Measurements from ENCODE around the gene ATXN1. TPM values are rescaled to one million over a fixed set of nuclear protein-coding genes. Genes with fewer than 3 reads are reported as not detected.

ATXN1 gene
- total and polyA plus RNA-seq, 2 of the 8 experiments (the other 6 are each of a cell fraction or from before 2014, with no cell fraction given): 1.6 to 4.0 TPM

DNA sequence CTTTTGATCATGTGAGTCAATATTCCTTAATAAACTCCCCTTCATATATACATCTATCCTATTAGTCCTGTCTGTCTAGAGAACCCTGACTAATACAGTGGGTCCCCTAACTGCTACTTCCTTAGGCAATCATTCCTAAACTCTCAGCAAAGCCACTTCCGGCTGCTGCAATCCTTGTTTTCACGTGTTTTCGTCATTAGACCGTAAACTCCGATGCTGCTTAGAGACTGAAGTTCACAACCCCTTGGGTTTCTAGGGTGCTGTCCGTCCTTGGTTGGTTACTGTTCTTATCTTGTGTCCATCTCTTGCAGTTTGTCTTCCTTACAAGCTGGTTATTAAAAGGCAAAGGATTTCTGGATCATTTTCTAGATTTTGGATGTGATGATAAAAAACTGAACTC lies 416.5 kb downstream of the ATXN1 start (continued):
- TF ChIP-seq RNF2 (IDR thresholded peaks at IDR 0.05; ENCODE audit: borderline replicate concordance, low read depth, low read length, missing control alignments, poor library complexity, severe bottlenecking) (no peak), EGR1 (IDR thresholded peaks at IDR 0.05; ENCODE audit: borderline replicate concordance, low read depth, low read length) (no peak)
- TF ChIP-seq, protein P1, sequence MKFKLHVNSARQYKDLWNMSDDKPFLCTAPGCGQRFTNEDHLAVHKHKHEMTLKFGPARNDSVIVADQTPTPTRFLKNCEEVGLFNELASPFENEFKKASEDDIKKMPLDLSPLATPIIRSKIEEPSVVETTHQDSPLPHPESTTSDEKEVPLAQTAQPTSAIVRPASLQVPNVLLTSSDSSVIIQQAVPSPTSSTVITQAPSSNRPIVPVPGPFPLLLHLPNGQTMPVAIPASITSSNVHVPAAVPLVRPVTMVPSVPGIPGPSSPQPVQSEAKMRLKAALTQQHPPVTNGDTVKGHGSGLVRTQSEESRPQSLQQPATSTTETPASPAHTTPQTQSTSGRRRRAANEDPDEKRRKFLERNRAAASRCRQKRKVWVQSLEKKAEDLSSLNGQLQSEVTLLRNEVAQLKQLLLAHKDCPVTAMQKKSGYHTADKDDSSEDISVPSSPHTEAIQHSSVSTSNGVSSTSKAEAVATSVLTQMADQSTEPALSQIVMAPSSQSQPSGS (IDR thresholded peaks at IDR 0.05; ENCODE audit: low read length): no peak
